ENCODE results near the gene SKA3.

SKA3 gene

GRCh38 chr13:21150013-21150412, 26.3 kb downstream of the SKA3 start:
- Histone ChIP-seq H3K4me1 (ENCODE audit: insufficient read depth, insufficient read length) (no peaks in the 10 kb centered on the region), H3K36me3 (ENCODE audit: insufficient read depth, insufficient read length, low read length) (peaks cover 32% of the 10 kb centered on the region), H3K9ac (ENCODE audit: insufficient read length, low read depth) (no peak overlapping the region), H3K27me3 (ENCODE audit: insufficient read depth, insufficient read length) (no peaks in the 10 kb centered on the region), H3K9me3 (ENCODE audit: insufficient read depth, low read length) (no peaks in the 10 kb centered on the region), H3K4me3 (ENCODE audit: insufficient read length, low read depth) (no peak overlapping the region)
- TF ChIP-seq ZNF274 (IDR thresholded peaks at IDR 0.05; ENCODE audit: low read depth, low read length) (no peak), YY1 (IDR thresholded peaks at IDR 0.05; ENCODE audit: insufficient read depth, insufficient read length) (no peak), SUZ12 (IDR thresholded peaks at IDR 0.05; ENCODE audit: extremely low read depth, insufficient read depth, insufficient read length) (no peak)
- DNase-seq (ENCODE audit: low read depth, low spot score): no peak

GRCh38 chr13:21149568-21149967, 26.8 kb downstream of the SKA3 start:
- H3K27me3 ChIP-seq (ENCODE audit: insufficient read depth, insufficient read length): no peaks in the 10 kb centered on the region
- H3K9ac ChIP-seq (ENCODE audit: insufficient read length, low read depth): no peak overlapping the region
- DNase-seq (ENCODE audit: low read depth, low spot score): no peak
- TF ChIP-seq ZNF274 (IDR thresholded peaks at IDR 0.05; ENCODE audit: low read depth, low read length) (no peak), YY1 (IDR thresholded peaks at IDR 0.05; ENCODE audit: insufficient read depth, insufficient read length) (no peak), SUZ12 (IDR thresholded peaks at IDR 0.05; ENCODE audit: extremely low read depth, insufficient read depth, insufficient read length) (no peak)
- H3K9me3 ChIP-seq (ENCODE audit: insufficient read depth, low read length): no peaks in the 10 kb centered on the region
- no peaks in the 10 kb centered on the region for H3K4me1 ChIP-seq (ENCODE audit: insufficient read depth, insufficient read length)
- no peak overlapping the region for H3K4me3 ChIP-seq (ENCODE audit: insufficient read length, low read depth)
- peaks cover 28% of the 10 kb centered on the region for H3K36me3 ChIP-seq (ENCODE audit: insufficient read depth, insufficient read length, low read length)

- peaks cover 28% of the 10 kb centered on the region for H3K36me3 ChIP-seq (ENCODE audit: insufficient read depth, insufficient read length, low read length)
- H3K9me3 ChIP-seq (ENCODE audit: insufficient read depth, low read length): no peaks in the 10 kb centered on the region
- TF ChIP-seq ZNF274 (IDR thresholded peaks at IDR 0.05; ENCODE audit: low read depth, low read length): no peak
- TF ChIP-seq YY1 (IDR thresholded peaks at IDR 0.05; ENCODE audit: insufficient read depth, insufficient read length): no peak
- TF ChIP-seq SUZ12 (IDR thresholded peaks at IDR 0.05; ENCODE audit: extremely low read depth, insufficient read depth, insufficient read length): no peak
- no peaks in the 10 kb centered on the region for H3K4me1 ChIP-seq (ENCODE audit: insufficient read depth, insufficient read length)
- no peak for DNase-seq (ENCODE audit: low read depth, low spot score)
- H3K9ac ChIP-seq (ENCODE audit: insufficient read length, low read depth): no peak overlapping the region
- H3K4me3 ChIP-seq (ENCODE audit: insufficient read length, low read depth): no peak overlapping the region
- H3K27me3 ChIP-seq (ENCODE audit: insufficient read depth, insufficient read length): no peaks in the 10 kb centered on the region
These were observed 27.6 kb downstream of the SKA3 start for GRCh38 chr13:21148557-21149258.

GRCh38 chr13:21147827-21148226, 28.5 kb downstream of the SKA3 start:
- peaks cover 37% of the 10 kb centered on the region for H3K36me3 ChIP-seq (ENCODE audit: insufficient read depth, insufficient read length, low read length)
- TF ChIP-seq YY1 (IDR thresholded peaks at IDR 0.05; ENCODE audit: insufficient read depth, insufficient read length): no peak
- TF ChIP-seq SUZ12 (IDR thresholded peaks at IDR 0.05; ENCODE audit: extremely low read depth, insufficient read depth, insufficient read length): no peak
- TF ChIP-seq ZNF274 (IDR thresholded peaks at IDR 0.05; ENCODE audit: low read depth, low read length): no peak
- H3K27me3 ChIP-seq (ENCODE audit: insufficient read depth, insufficient read length): no peaks in the 10 kb centered on the region
- no peak for DNase-seq (ENCODE audit: low read depth, low spot score)
- no peak overlapping the region for H3K4me3 ChIP-seq (ENCODE audit: insufficient read length, low read depth)
- H3K9ac ChIP-seq (ENCODE audit: insufficient read length, low read depth): no peak overlapping the region
- H3K4me1 ChIP-seq (ENCODE audit: insufficient read depth, insufficient read length): no peaks in the 10 kb centered on the region
- H3K9me3 ChIP-seq (ENCODE audit: insufficient read depth, low read length): no peaks in the 10 kb centered on the region

- DNase-seq (ENCODE audit: low read depth, low spot score): no peak
- no peaks in the 10 kb centered on the region for H3K27me3 ChIP-seq (ENCODE audit: insufficient read depth, insufficient read length)
- TF ChIP-seq SUZ12 (IDR thresholded peaks at IDR 0.05; ENCODE audit: extremely low read depth, insufficient read depth, insufficient read length) (no peak), YY1 (IDR thresholded peaks at IDR 0.05; ENCODE audit: insufficient read depth, insufficient read length) (no peak), ZNF274 (IDR thresholded peaks at IDR 0.05; ENCODE audit: low read depth, low read length) (no peak)
- no peak overlapping the region for H3K9ac ChIP-seq (ENCODE audit: insufficient read length, low read depth)
- H3K4me3 ChIP-seq (ENCODE audit: insufficient read length, low read depth): no peak overlapping the region
- no peaks in the 10 kb centered on the region for H3K4me1 ChIP-seq (ENCODE audit: insufficient read depth, insufficient read length)
- H3K9me3 ChIP-seq (ENCODE audit: insufficient read depth, low read length): no peaks in the 10 kb centered on the region
- H3K36me3 ChIP-seq (ENCODE audit: insufficient read depth, insufficient read length, low read length): peaks cover 45% of the 10 kb centered on the region
These were observed 33.6 kb downstream of the SKA3 start for GRCh38 chr13:21142766-21143165.

- Histone ChIP-seq H3K27me3 (ENCODE audit: insufficient read depth, insufficient read length) (no peaks in the 10 kb centered on the region), H3K9ac (ENCODE audit: insufficient read length, low read depth) (peak overlapping the region; percentile 97), H3K4me3 (ENCODE audit: insufficient read length, low read depth) (peak overlapping the region; percentile 92), H3K4me1 (ENCODE audit: insufficient read depth, insufficient read length) (no peaks in the 10 kb centered on the region), H3K36me3 (ENCODE audit: insufficient read depth, insufficient read length, low read length) (peaks cover 21% of the 10 kb centered on the region), H3K9me3 (ENCODE audit: insufficient read depth, low read length) (no peaks in the 10 kb centered on the region)
- no peak for TF ChIP-seq SUZ12 (IDR thresholded peaks at IDR 0.05; ENCODE audit: extremely low read depth, insufficient read depth, insufficient read length)
- TF ChIP-seq YY1 (IDR thresholded peaks at IDR 0.05; ENCODE audit: insufficient read depth, insufficient read length): no peak
- TF ChIP-seq ZNF274 (IDR thresholded peaks at IDR 0.05; ENCODE audit: low read depth, low read length): no peak
- DNase-seq (ENCODE audit: low read depth, low spot score): no peak
These were observed 37.0 kb downstream of the SKA3 start for GRCh38 chr13:21139374-21139773.

- Histone ChIP-seq H3K9ac (ENCODE audit: insufficient read length, low read depth) (no peak overlapping the region), H3K36me3 (ENCODE audit: insufficient read depth, insufficient read length, low read length) (peaks cover 16% of the 10 kb centered on the region), H3K9me3 (ENCODE audit: insufficient read depth, low read length) (no peaks in the 10 kb centered on the region), H3K4me1 (ENCODE audit: insufficient read depth, insufficient read length) (no peaks in the 10 kb centered on the region), H3K4me3 (ENCODE audit: insufficient read length, low read depth) (no peak overlapping the region), H3K27me3 (ENCODE audit: insufficient read depth, insufficient read length) (no peaks in the 10 kb centered on the region)
- DNase-seq (ENCODE audit: low read depth, low spot score): no peak
- TF ChIP-seq SUZ12 (IDR thresholded peaks at IDR 0.05; ENCODE audit: extremely low read depth, insufficient read depth, insufficient read length) (no peak), YY1 (IDR thresholded peaks at IDR 0.05; ENCODE audit: insufficient read depth, insufficient read length) (no peak), ZNF274 (IDR thresholded peaks at IDR 0.05; ENCODE audit: low read depth, low read length) (no peak)
These were observed 37.8 kb downstream of the SKA3 start for GRCh38 chr13:21138561-21138960.
